ENCODE results near the gene FAM3D. TPM values are rescaled to one million over a fixed set of nuclear protein-coding genes. Genes with fewer than 3 reads are reported as not detected.

The FAM3D gene
- not detected in 2 replicates for total RNA-seq (2011; cell fraction: chromatin; rRNA removed; ENCODE audit: low replicate concordance)
- total RNA-seq (2011; cell fraction: nucleolus; rRNA removed), result not detected in 2 replicates
- total RNA-seq (2011; cell fraction: nucleoplasm; rRNA removed), result not detected in 2 replicates
- total RNA-seq (2014; rRNA removed) (not detected in 2 replicates), total RNA-seq (2014; rRNA removed; fragmentation: Illumina TruSeq; extraction: Trizol) (not detected in 2 replicates), total RNA-seq (2015; rRNA removed; fragmentation: Illumina TruSeq; extraction: Trizol) (not detected in 2 replicates), total RNA-seq (2021) (0.49 TPM in 1 of 2 replicates, not detected in the other), polyA plus RNA-seq (2011; rRNA removed) (0.16 TPM in 1 of 2 replicates, not detected in the other), polyA plus RNA-seq (2014; fragmentation: Illumina TruSeq; extraction: Trizol) (not detected in 2 replicates), polyA plus RNA-seq (2014; fragmentation: Nextera tagmentation; extraction: Ambion mirVana) (not detected), polyA plus RNA-seq (2014; rRNA removed) (0.43 TPM in 1 of 2 replicates, not detected in the other), polyA minus RNA-seq (2011; rRNA and poly(A)+ RNA removed) (not detected in 2 replicates), Bru-seq, nascent RNA (percentile 21 among the genes with signal in this experiment), BruChase-seq, experiment 1, labeled RNA remaining after a 2-hour chase (percentile 14 among the genes with signal in this experiment), BruChase-seq, experiment 2, labeled RNA remaining after a 6-hour chase (percentile 3 among the genes with signal in this experiment)
- 0.04 TPM in 1 of 2 replicates, not detected in the other for polyA plus RNA-seq (2011; cell fraction: cytosol; rRNA removed)
- polyA plus RNA-seq (2011; cell fraction: nucleus; rRNA removed), result 0.17 and 0.30 TPM in 2 replicates
- polyA plus RNA-seq (2012), result not detected in 2 replicates
- not detected in 2 replicates for polyA minus RNA-seq (2011; cell fraction: cytosol; rRNA and poly(A)+ RNA removed)
- not detected in 2 replicates for polyA minus RNA-seq (2011; cell fraction: nucleus; rRNA and poly(A)+ RNA removed)
- long read RNA-seq, experiment 1, result 0 reads
- long read RNA-seq, experiment 2, result 0 reads
- long read RNA-seq, experiment 3, result 0 reads

GRCh38 chr3:58666683-58667082, at the start of gene FAM3D:
TSS of gene FAM3D (minus strand) at chr3:58666774. CDS start at chr3:58655563, 11,211 bp downstream.
- Histone ChIP-seq H3K4me1 (replicated peaks in 1 of 2; ENCODE audit: control insufficient read depth in 2 of 2, insufficient read depth in 2 of 2, low read length in 2 of 2) (no peaks in the 10 kb centered on the region), H2AFZ (ENCODE audit: low read depth, low read length) (no peak within 1 kb of the TSS), H4K20me1 (replicated peaks; ENCODE audit: control insufficient read depth, insufficient read depth, low read length) (no peaks in the 10 kb centered on the region), H3K27me3 (ENCODE audit: control insufficient read depth in 2 of 2, insufficient read depth in 2 of 2, low read length in 2 of 2) (peaks cover 0 to 26% of the 10 kb centered on the region in 2 experiments; a peak in 3 of 5 replicates), H3K36me3 (ENCODE audit: control insufficient read depth, insufficient read depth, low read length) (no peaks in the 10 kb centered on the region), H3K4me2 (ENCODE audit: insufficient read depth, low read length) (no peak within 1 kb of the TSS), H3K9me1 (ENCODE audit: control insufficient read depth, insufficient read depth, low read length) (no peaks in the 10 kb centered on the region), H3K27ac (ENCODE audit: extremely low read depth, low read depth, low read length) (no peak within 1 kb of the TSS), H3K9ac (ENCODE audit: insufficient read depth in 1 of 2, low read depth in 2 of 2, low read length in 2 of 2) (no peak within 1 kb of the TSS), H3K79me2 (ENCODE audit: control insufficient read depth, insufficient read depth, low read length) (no peaks in the 10 kb centered on the region), H3K4me3 (no peak within 1 kb of the TSS), H3K9me3 (replicated peaks; ENCODE audit: control insufficient read depth, insufficient read depth, low read depth, low read length) (no peaks in the 10 kb centered on the region)
- intact Hi-C loops (cut with micrococcal nuclease), result no loop called here
- ATAC-seq (no peak), DNase-seq (ENCODE audit: extremely low read depth in 1 of 4, low spot score in 3 of 4) (no peak), FAIRE-seq (no peak)
- no TSS peak for BruUV-seq (replicated peaks)
- peak in 1 of 2 experiments; percentile 59; a peak in 2 of 4 replicates for TF ChIP-seq NRF1 (conservative IDR thresholded peaks at IDR 0.05 in 1 of 2, IDR thresholded peaks at IDR 0.05 in 1 of 2)
- no peak for TF ChIP-seq ZNF444 (CRISPR knock-in tag; IDR thresholded peaks at IDR 0.05)
- 0% methylated on average over 6 of the region's 6 CpGs for WGBS (ENCODE audit: insufficient coverage, low coverage, missing lambda C conversion rate)
- in situ Hi-C loops (cut with MboI), result no loop called here
- ChIA-PET CTCF (ENCODE audit: low intra/inter-chr PET ratio) (no interaction called here), POLR2A (no interaction called here)

All from K562 (cell line).